HG03025 (cell line): ENCODE data around the gene TLX3.
"Not testable (repeated sequence)": the region's sequence is repeated elsewhere in the genome, so short reads cannot be mapped to it uniquely, and the experiment has no call there.

Experiments used
- ATAC-seq: cut with Tn5 transposase; IDR thresholded peaks from one replicate; pipeline ENCODE4 v1.9.1; 2021; ENCODE audit warnings: mild to moderate bottlenecking, moderate library complexity; ENCODE audit not compliant: unreplicated experiment, low FRiP score

TLX3 gene

GRCh38 chr5:171308453-171309275 is at the start of gene TLX3:
TSS of gene TLX3 (plus strand) at chr5:171309248. CDS start at chr5:171309366, 118 bp downstream.
- ATAC-seq: no peak

- no peak for ATAC-seq
These were observed 47.7 kb upstream of the TLX3 start for GRCh38 chr5:171261361-171261760.

DNA sequence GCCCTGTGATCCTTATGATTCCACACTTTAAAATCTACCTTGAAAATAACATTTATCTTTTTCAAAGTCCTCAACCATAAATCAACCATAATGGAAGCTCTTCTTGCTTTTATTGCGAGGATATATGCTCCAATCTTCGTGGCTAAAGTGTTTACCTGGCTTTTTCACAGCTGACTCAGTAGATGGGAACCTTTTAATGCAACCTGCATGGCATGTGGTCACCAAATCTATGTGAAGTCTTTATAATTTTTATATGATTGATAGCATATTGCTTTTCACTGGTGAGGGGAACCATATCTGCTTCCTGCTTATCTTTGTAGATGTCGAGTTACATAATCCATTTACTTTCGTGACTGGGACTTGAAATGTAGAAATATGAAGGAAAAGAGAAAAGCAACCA is 47.1 kb upstream of the TLX3 start:
- no peak for ATAC-seq

DNA sequence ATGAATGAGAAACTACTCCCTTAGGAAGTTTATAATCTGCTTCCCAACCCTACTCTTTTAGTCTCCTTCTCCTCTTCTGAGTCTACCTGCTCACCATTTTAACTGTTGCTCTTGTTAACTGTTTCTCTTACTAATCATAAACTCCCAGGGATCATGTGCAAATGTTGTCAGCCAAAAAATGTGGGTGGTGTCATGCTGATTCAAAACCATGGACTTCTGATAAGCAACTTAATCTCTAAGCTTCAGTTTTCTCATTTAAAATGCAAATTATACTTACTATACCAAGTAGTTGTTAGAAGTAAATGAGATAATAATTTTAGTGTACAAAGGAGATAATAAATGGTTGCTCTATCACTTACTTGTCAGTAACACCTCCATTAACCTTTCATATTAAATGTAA is 45.9 kb upstream of the TLX3 start:
- no peak for ATAC-seq

GRCh38 chr5:171264843-171265242 is 44.2 kb upstream of the TLX3 start:
- ATAC-seq: no peak

DNA sequence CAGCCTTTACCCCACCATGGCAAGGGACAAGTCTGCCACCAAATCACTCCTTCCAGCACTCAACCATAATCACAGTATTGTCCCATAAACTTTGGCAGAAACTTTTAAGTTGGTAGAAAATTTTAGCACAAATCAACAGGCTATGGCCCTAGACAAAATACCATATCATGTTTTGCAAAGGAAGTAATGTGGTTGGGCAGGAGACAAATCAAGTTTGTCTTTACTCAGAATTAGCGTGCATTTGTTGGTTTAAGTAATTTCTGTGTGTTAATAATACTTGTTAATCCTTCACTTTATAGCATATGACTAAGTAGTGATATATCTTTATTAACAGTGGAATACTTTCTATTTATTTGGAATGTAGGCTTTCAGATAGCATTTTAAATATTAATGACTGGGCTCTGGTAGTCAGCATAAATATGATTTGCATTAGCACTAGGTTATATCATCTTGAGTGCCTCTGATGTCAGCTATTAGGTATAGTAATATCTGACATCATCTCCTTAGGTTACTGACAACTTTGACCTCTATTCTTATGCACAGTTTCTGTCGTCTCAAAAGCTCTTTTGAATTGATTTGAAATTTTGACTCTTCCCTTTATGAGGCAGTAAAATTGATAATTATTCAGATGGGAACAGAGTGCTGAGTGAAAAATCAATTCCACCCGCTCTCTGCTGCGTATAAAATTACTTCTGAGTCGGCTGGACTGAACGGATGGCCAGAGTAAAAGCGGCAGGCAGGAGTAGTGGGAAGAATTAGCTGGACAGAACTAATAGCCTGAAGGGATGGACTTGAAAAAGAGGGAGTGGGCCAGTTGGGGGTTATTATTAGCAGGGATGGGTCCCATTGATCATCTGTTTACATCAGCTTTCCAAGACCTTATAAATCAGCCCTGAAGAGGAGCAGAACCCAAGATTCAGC is 40.1 kb upstream of the TLX3 start:
- no peak for ATAC-seq

DNA sequence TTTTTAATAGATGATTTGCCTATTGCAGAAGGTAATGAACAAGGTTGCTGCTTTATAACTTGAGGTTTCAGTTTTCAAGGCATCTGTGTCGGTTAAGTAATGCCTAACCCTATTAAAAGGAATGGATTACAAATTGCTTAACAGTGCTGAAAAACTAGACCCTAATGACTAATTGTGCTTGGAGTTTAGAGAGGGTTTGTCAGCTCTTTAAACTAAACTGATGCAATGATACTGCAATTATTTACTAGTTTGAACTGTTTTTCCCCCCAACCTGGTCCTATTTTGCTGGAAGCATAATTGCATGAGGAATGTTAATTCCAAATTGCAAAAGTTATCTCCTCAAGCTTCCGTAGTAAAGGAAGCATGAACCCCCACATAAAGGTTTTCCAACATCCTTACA is 39.3 kb upstream of the TLX3 start:
- no peak for ATAC-seq

GRCh38 chr5:171270136-171270535 is 38.9 kb upstream of the TLX3 start:
- ATAC-seq: no peak

DNA sequence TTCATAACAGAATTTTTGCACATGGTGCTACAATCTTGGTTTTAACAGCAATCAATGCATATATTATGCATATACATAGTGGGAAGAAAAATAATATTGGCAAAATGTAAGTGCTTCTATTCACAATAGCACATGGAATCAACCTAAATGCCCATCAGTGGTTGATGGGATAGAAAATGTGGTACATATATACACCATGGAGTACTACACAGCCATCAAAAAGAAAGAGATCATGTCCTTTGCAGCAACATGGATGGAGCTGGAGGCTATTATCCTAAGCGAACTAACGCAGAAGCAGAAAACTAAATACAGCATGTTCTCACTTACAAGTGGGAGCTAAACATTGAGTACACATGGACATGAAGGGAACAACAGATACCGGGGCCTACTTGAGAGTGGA is 37.2 kb upstream of the TLX3 start:
- ATAC-seq: no peak

GRCh38 chr5:171272996-171273970 is 35.8 kb upstream of the TLX3 start:
- ATAC-seq: no peak

- no peak for ATAC-seq
These were observed 33.1 kb upstream of the TLX3 start for GRCh38 chr5:171275841-171276544.

GRCh38 chr5:171283753-171284152 is 25.3 kb upstream of the TLX3 start:
- no peak for ATAC-seq

- ATAC-seq: no peak
These were observed 23.6 kb upstream of the TLX3 start for GRCh38 chr5:171285465-171285864.

GRCh38 chr5:171288066-171288465 is 21.0 kb upstream of the TLX3 start:
- ATAC-seq: no peak

DNA sequence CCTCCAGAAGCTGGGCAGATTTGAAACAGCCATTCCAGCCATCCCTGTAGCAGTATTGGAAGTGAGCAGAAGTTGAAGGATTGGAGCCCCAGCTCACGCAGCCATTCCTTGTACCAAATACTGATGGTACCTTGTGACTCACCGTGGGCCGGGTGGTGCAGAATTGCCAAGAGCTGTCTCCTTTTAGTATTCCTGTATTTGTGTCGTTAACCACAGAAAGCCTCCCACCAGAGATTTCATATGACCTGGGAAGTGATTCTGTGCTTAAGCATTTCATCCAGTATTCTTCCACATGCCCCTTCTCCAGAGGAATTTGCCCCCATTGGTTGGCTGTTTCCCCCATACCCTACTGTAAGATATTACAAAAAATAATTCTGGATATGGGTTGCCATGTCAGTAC is 17.7 kb upstream of the TLX3 start:
- no peak for ATAC-seq

DNA sequence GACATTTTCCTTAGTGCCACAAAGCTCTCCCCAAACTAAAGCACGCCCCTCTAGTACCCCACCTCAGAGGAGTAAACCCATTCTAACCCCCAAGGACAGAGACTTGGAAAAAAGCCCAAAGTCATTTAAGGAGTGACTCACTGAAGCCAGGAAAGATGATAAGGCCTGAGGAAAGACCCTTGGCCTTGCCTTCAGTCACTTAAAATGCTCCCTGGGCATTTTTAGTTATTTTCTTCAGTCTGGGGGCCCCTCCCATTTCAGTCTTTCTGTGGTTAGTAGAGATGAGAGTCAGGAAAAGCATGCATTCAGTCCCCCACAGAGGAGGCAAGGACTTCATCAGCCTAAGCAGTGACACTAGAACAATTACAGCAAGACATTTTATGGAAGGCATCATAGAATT is 13.7 kb upstream of the TLX3 start:
- ATAC-seq: no peak

DNA sequence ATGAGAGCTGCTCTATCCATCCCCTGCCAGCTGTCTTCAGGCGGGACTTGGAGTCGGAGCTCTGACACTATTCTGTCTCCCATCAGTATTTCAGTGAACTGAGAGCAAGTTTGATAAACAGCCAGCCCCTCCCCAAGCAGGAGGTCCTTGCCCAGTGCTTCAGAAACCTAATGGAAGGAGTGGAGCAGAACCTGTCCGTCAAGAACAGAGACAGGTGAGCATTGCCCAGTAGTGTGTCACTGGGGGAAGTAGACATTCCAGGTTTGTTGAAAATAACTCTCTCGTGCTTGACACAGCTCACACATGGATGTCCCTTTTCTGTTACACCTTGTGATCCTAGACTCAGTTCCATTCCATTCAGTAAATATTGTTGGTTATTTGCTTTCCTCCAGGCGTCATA is 13.2 kb upstream of the TLX3 start:
- ATAC-seq: no peak

GRCh38 chr5:171297941-171298340 is 11.1 kb upstream of the TLX3 start:
- ATAC-seq: not testable (repeated sequence)

DNA sequence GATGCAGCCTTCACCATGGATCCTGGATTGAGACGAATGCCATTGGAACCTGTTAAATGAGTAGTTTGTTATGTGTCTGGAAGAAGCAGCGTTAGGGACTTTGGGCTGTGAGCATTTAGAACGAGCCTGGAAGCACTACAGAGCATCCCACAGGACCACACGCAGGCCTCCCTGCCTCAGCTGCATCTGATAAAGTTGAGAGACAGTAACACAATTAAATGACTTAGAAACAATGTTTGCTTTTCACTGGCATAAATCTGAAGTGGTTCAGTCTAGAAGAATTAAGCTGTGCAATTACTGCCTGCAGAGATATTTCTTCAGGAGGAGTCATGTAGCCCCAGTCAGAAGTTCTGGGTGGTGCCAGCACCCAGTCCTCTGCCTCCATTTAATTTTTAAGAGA is 9.8 kb upstream of the TLX3 start:
- no peak for ATAC-seq

DNA sequence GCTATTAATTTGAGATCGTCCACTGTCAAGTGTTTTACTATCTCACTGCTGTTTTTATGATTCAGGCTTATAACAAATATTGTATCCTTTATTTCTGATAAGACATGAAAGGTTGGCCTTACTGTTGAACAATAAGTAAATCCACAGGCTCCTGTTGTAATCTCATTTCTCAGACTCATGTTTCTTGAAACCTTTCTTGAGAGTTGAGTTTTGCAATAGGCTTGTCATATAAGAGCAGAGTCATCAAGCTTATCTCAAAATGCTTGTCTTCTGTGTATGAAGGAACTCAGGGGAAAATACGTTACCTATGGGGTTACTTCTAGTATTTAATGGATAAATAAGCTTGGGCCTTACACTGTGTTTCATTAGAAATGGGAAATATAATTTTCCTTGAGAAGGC is 9.2 kb upstream of the TLX3 start:
- ATAC-seq: no peak
